ENCODE results near the gene SMIM21.

Gene SMIM21

DNA sequence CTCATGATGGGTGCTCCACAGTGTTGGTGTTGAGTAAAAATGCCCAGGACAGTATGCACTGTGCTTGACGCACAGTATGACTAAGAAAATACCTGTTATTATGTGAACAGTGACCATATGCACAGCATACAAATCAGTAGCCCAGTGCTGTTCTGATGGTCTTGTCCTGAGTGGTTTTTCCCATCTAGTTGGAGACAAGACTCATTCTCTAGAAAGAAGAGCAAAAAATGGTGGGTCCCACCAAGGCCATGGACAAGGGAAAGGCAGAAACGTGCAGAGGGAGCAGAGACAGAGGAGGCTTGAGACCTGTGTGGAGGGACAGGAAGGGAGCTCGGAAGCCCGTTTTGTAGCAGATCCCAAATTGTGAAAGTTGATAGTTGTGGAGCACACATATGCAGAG lies 987 bp upstream of the SMIM21 start:
- DNase-seq (ENCODE audit: low read depth in 3 of 3, low spot score in 1 of 3) = no peak

DNA sequence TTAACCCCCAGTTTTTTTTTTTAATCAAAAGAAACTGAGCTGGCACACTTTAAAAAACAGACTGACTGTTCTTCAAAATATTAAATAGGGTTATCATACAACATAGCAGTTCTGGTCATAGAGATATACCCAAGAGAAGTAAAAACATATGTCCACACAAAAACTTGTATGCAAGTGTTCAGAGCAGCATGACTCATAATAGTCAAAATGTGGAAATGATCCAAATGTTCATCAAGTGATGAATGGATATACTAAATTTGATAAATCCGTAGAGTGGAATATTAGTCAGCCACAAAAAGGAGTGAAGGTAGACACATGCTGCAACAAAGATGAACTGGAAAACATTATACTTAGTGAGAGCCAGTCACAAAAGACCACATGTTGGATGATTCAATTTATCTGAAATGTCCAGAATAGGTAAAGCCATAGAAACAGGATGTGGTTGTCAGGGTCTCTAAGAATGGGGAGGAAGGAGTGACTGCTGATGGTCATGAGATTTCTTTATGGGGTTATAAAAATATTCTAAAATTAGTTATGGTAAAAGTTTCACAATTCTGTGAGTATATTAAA lies 5.1 kb downstream of the SMIM21 start:
- DNase-seq (ENCODE audit: low read depth in 3 of 3, low spot score in 1 of 3) = no peak

DNA sequence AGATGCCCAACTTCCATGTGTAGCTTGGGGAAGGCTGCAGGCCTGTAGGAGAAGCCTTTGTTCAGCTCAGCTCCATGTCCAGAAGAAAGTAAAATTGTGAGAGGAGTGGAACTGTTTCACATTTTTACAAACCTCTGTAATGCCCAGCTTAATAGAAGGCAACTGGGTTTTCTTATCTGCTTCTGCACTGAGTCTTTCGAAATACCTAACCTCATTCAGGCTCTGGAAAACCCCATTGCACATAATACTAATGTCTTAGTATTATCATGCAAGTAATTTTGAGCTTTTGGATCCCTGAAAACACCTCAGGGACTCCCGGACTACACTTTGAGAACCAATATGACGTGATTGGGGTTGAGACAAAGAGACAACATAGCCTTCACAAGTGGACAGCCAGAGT lies 5.8 kb downstream of the SMIM21 start:
- no peak for DNase-seq (ENCODE audit: low read depth in 3 of 3, low spot score in 1 of 3)

DNA sequence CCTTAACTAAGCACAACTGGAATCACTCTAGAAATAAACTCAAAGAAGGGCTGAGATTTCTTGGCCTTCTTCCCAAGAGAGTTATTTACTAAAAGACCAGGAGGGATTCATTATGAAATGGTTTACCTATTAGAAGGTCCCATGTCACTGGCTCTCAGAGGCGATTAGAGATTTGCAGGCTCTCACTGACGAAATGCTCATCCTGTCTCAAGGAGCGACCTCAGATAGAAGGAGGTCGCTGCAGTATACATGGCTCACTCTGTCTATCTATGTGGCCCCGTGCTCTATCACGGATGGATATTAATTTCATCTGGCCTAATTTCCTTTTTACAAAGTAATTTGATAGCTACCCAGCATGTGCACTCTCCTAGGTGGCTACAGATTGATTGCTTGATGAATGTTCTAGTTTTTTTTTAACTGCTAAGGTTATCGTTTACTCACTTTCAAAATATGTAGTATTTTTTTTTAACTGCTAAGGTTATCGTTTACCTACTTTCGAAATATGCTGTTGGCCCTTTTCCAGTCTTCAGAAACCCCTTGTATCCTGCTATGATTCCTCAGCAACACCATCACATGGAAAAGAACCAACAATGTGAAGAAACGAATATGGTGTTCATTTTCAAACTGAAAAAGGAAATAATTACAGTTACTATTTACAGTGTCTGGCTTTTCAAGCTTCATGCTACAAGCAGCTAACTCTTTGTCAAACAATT lies 9.1 kb downstream of the SMIM21 start:
- no peak for DNase-seq (ENCODE audit: low read depth in 3 of 3, low spot score in 1 of 3)

DNA sequence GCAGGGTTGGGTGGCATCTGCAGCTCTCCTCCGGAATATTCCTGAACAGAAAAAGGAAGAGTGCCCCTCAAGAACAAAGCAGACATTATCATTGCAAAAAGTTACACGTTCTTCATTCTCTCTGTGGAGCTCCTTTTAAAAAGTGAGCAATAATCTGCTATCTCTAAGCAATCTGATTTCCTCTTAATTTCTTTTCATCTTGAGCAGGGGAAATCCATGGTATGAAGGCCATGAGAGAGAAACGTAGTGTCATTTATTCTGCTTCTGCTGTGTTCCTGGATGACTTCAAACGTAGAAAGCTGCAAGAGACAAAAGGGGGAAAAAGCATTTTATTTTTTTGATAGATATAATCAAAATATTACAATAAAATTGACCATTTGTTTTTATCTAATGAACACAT lies 16.9 kb downstream of the SMIM21 start:
- DNase-seq (ENCODE audit: low read depth in 3 of 3, low spot score in 1 of 3) = no peak

DNA sequence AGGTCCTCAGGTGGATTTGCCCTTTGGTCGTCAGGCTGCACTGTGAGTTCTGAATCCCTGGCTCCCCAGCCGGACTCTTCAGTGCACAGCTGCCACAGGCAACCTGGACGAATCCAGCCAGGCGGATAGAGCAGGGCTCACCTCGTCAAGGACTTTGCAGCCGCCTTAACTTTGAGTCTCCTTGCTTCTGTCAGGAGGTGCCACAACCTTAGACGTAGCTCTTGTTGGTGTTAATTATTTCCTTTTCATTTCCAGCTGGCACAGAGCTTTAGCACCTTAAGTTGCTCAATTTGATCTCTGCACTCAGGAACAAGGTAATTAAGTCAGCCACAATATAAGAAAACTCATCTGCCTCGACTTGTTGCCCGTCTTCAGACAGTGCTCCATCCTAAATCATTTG lies 17.7 kb downstream of the SMIM21 start:
- DNase-seq (ENCODE audit: low read depth in 3 of 3, low spot score in 1 of 3) = no peak

DNA sequence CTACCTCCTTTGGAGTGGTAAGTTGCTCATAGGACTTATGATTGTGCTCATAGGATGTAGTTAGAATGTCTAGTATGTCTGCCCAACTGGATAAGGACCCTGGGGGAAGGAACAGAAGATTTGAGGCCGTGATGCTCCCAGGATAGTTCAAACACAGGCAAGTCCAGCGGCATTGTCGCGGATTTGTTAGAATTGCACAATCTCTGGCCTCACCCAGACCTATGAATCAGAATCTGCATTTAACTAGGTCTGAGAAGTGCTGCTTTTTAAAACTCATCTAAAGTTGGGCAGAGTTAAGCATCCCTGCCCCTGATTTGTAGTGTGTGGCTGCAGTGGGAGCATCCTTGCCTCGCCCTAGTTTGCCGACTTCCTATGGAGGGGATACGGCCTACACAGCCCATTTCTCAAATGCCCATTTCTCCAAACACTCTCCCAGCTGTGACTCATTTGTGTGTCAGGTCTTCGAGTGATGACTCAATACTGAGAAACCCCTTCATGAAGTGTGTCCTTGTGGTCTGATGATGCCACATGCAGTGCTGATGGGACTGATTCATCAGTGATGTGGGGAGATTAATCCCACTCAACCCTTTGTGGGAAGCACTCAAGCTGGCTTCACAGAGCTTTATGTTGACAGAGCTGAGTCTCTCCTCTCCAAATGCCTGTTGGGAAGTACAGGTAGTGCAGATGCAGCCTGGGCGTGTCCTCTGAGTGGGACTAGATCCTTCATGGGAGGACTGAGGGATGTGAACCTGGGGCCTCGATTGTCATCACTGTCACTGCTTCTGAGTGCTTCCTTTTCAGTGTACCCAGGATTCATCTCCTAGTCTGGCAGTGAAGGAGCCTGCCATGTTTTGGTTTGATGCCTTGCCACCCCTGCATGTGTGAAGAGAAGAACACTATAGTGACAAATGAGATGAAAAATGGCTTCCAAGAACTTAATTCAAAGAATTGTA lies 18.7 kb downstream of the SMIM21 start:
- no peak for DNase-seq (ENCODE audit: low read depth in 3 of 3, low spot score in 1 of 3)

DNA sequence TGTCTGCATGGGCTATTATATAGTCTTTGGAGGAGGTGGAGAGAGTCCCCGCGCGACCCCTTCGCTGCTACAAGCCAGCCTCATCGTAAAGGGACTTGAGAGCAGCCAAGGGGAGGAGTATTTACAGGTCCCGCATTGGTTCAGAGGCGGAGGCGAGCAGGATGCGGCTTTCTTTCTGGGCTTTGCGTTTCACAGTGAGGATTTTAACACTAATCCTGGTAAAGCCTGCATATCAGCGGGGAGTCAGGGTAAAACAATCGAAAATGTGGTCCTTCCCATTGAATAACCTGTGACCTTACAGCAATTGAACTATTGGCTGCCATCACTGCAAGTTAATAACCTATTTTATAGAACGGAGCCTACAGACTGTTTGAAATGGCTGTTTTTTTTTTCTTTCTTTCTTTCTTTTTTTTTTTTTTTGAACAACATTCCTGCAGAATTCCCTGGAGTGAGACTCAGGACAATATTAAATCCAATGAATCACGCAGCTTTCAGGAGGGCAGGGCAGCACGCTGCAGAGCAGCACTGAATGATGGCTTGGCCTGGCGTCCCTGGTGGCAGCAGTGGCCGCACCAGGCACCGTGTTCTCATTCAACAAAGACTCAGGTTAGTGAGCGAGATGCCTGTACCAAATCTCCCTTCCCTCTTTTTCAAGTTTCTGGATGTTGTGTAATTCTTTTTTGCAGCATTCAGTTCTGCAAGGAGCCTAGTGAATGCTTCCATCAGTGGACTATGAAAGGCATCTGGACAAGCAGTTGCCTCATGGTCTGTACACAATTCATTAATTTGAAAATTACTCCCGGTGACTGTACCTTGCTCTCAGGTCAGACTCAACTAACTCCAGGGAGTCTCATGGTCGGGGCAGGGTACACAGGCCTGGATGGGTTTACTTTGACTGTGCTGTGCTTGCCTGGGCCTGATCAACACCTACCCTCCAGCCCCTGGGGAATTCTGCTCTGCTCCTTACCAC lies 19.8 kb downstream of the SMIM21 start:
- no peak for DNase-seq (ENCODE audit: low read depth in 3 of 3, low spot score in 1 of 3)

DNA sequence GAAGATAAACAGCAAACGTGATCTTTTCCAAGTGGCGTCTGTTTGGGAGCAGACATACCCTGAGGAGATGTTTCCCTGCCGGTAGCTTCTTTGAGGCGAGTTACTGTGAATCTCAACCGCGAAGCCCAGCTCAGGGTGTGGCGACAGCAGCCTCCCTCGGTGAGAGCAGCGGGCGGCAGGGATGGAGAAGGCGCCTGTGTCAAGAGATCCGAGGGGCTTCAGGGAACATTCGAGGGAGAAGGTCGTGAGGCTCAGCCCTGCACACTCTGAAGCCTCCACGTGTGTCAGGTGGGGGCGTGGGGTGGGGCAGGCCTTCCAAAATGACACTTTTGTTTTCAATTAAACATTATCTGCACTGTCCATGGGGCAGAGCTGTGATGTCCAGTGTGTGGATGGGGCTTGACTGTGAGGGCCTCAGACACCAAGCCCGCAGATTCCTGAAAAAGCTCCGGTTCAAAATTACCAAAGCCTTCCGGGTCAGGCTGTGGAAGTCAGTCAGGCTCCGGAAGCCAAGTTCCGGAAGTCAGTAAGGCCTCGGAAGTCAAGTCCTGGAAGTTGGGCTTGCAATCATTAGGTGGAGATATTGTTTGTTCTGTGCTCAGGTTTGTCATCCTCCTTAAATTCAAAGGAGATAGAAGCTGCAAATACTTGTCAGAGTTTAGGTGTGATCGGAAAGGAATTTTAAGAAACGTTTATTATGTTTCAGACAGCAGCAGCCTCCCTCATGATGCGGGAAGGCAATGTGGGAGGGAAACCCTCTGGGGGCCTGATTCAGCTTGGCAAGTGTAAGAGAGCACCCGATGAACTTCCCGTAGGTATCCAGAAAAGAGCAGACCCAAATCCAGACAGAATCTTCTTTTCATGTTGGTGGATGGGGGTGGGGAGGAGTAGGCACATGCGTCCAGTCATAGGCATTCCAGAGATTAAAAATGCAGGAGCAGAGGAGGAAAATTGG lies 20.7 kb downstream of the SMIM21 start:
- DNase-seq (ENCODE audit: low read depth in 3 of 3, low spot score in 1 of 3) = no peak

DNA sequence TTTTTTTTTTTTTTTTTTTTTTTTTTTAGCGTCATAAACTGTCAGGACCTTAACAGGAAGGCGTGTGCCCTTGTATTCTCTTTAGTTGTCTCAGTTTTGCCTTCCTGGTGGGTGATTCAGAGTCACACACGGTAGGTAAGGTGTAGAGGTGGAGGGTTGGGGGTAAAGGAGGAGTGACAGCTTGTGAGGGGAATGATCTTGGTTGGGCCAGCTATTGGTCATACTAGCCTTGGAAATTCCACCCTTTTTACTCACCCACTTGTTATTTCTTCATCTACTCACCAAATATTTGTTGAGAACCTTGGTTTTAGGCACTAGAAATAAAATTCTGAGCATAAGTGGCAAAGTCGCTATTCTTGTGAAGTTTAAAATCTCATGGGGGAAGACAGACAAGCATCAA lies 22.2 kb downstream of the SMIM21 start:
- DNase-seq (ENCODE audit: low read depth in 3 of 3, low spot score in 1 of 3) = no peak

DNA sequence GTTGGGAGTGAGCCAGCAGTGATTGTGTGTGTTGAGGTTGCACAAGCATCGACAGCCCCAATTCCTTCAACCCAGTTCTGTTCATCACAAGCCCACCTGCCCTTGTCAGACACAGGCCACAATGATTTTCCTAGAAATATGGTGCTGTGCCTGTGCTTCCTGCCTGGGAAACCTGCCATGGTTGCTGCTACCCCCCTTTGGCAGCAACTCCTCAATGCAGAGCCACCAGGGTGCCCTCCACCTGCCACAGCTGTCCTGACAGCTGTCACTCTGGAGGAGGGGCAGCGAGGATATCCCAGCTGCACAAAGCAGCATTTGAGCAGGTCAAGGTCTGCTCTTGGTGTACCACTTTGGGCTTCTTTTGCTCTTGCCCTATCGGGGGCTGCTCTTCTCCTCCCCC lies 27.1 kb downstream of the SMIM21 start:
- no peak for DNase-seq (ENCODE audit: low read depth in 3 of 3, low spot score in 1 of 3)

DNA sequence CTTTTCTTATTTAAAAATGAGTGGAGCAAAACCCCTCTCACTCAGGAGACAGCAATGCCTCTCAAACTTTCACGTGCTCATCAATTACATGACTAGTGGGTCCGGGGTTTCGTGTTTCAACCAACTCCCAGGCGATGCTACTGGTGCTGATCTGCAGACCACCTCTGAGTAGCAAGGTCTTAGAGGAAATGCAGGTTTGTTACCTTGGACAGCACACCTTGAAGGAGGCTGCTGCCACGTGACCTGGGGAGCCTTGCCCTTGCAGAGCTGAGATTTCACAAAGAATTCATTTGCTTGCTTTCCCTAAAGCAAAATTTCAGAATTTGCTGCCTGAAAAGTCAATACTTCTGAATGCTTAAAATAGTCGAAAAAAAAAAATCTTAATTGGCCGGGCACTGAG lies 32.4 kb downstream of the SMIM21 start:
- no peak for DNase-seq (ENCODE audit: low read depth in 3 of 3, low spot score in 1 of 3)

DNA sequence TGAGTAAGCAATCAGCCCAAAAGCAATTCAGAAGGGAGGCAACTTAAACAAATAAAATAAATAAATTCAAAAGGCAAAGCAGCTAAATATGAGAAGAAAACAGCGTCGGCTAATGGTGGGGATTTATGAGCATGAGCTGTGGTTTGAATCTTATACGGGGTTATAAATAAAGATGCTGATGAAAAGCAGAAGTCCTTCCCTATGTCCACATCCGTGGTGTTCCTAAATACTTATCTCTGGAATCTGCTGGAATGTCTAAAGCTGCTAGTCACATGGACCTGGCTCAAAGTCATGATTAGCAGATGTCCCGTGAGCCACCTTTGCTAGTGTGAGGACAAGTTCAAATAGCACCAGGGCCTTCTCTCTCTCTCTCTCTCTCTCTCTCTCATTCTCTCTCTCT lies 33.8 kb downstream of the SMIM21 start:
- DNase-seq (ENCODE audit: low read depth in 3 of 3, low spot score in 1 of 3) = no peak

DNA sequence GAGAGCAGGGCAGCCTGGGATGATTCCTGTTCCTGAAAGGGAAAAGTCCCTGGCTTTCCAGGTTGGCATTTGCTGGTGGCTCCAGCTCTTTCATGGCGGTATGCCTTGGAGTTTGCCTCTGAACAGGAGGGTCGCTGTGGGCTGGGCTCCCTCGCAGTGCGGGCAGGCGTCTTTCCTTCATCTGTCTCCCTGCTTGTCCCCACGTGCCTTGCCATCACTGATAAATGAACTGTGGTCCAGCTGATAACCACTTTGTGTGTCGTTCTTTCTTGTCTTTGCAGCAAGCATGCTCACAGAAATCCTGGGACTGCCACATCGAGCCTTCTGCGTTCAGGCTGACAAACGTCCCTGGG lies 35.3 kb downstream of the SMIM21 start:
- DNase-seq (ENCODE audit: low read depth in 3 of 3, low spot score in 1 of 3) = no peak

DNA sequence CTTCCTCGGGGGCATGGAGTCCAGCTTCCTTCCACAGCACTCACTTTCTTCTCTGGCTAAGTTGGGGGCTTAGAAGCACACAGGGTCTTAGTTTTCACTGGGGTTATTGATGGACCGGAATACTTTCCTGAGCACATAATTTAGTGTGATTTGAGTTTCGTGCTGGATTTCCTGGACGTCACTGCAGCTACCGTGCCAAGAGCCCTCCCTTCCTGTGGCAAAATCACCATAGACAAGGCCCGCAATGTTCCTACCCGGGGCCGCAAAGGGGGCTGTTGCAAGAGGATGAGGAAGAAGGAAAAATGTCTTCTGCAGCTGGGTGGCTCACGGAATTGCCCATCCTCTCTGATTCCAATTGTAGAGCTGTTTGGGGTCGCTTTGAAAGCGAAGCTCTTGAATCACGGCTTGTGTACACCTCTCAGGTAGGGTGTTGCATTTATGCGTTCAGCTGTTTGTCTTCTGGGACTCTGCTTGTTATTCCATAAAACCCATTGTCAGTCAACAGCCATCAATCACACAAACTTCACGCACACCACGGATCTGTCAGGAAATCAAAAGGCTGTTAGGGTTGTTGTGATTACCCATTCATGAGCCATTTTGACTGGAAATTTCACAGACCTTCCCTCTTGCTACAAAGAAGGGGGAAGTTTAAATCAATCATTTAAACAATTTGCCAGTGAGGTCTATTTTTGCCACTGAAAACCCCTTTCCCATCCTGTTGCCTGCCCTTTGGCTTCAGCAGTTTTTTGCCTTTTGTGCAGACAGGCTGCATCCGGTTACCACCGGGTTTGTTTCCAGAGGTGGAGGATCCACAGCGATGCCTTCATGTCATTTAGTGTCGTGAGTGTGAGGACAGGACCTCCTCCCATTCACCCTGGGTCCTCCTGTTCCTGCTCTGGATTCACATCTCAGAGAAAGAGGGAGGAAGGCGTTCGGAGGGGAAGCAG lies 36.0 kb downstream of the SMIM21 start:
- no peak for DNase-seq (ENCODE audit: low read depth in 3 of 3, low spot score in 1 of 3)

DNA sequence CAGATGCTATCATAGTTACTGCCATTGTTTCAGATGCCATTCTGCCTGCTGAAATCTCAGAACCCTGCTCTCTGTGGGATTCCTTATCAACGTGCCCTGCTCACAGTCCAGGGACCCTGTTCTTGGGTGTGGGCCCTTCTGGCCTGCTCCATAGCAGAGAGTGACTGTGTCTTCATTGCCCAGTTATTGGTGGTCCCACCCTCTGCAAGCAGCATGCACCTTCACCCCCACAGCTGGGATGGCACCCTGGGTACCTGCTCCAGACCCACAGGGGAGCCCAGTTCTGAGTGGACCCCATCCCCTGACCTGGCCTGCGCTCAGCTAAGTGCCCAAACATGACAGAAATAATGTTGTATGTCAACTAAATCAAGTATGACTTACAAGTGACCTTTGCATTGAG lies 36.6 kb downstream of the SMIM21 start:
- no peak for DNase-seq (ENCODE audit: low read depth in 3 of 3, low spot score in 1 of 3)

DNA sequence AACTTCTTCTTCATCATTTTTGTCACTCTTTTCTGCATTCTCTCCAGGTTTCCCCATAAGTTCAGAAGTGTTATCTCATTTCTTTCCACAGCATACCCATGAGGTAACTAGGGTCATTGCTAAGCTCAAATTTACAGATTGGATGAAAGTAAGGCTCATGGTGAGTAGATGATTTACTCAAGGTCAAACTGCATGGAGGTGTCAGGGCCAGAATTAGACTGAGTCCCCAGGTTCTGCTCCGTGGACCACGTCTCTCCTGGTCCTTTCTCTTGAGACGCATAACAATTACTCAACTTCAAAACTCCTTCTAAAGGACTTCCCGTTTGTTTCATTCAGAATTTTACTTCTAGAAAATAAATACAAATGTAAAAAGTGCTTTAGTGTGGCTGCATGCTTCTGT lies 43.4 kb downstream of the SMIM21 start:
- no peak for DNase-seq (ENCODE audit: low read depth in 3 of 3, low spot score in 1 of 3)

DNA sequence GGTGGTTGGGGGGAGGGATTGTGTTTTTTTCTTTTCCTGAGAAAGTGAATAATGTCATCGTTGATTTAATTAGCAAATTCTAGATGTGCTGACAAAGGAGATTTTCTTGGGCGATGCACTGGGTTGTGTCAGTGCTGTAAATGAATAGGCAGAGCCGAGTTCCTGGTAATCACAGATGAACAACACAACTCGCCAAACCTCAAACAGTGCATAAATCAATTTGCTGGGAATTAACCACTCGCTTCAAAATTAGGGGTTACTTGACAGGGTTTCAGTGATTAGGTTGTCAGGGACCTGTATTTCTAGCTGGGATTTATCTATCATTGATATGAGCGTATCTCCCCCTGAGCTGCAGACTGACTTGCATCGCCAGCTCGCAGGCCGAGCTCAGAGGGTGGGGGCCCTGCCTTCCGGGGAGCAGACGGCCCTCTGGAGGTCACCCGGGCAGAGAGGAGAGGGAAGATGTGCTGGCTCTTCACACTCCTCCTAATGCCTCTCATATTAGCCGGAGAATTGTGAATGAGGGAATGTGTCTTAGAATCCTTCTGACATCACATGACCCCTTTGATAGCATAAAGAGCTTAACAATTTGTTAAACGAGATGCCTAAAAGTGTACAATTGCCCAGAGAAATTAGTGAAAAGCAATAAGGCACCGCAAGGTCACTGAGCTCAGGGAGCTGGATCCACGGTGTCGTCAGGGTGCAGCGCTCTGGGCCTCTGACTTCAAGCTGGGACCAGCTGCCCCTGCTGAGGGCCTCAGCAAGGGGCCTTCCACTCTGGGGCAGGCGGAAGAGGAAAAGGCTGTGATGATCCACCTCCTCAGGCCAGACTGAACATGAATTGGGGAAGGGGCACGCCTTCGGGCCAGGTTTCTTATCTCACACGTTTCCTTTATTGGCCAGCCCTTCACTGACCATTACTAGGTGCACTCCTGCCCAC lies 48.9 kb downstream of the SMIM21 start:
- no peak for DNase-seq (ENCODE audit: low read depth in 3 of 3, low spot score in 1 of 3)
